Liver (tissue), 9 donors: ENCODE results near the gene C1orf174. TPM values are rescaled to one million over a fixed set of nuclear protein-coding genes. Genes with fewer than 3 reads are reported as not detected.

Source experiments
- DNase-seq: peaks from one replicate; pipeline ENCODE4 v3.0.0-alpha.2; 2017; ENCODE audit warnings: low spot score
- H3K27ac ChIP-seq, 2 donors: one replicate each; pipeline ENCODE4 v1.7.0; 2013; ENCODE audit warnings: inconsistent platforms in 2 of 2, low read length in 2 of 2, control low read depth in 1 of 2, low read depth in 1 of 2, mild to moderate bottlenecking in 1 of 2
- H3K27me3 ChIP-seq, 4 donors: one replicate each; pipeline versions ENCODE4 v1.6.1 to v1.7.0; 2013; ENCODE audit warnings: low read length in 3 of 4, inconsistent platforms in 1 of 4, mild to moderate bottlenecking in 1 of 4, moderate library complexity in 1 of 4; ENCODE audit not compliant: control insufficient read depth in 4 of 4, insufficient read depth in 4 of 4
- H3K36me3 ChIP-seq, 4 donors: one replicate each; pipeline versions ENCODE4 v1.6.1 to v1.7.0; 2013; ENCODE audit warnings: low read length in 3 of 4, mild to moderate bottlenecking in 3 of 4, low read depth in 1 of 4, moderate library complexity in 1 of 4; ENCODE audit not compliant: control insufficient read depth in 4 of 4, insufficient read depth in 3 of 4
- H3K4me1 ChIP-seq, 4 donors: one replicate each; pipeline versions ENCODE4 v1.6.1 to v1.7.0; 2013; ENCODE audit warnings: low read length in 3 of 4, mild to moderate bottlenecking in 3 of 4, moderate library complexity in 1 of 4; ENCODE audit not compliant: control insufficient read depth in 4 of 4, insufficient read depth in 4 of 4
- H3K4me3 ChIP-seq, 3 donors: one replicate each; pipeline versions ENCODE4 v1.6.1 to v1.7.0; 2013; ENCODE audit warnings: low read length in 3 of 3, control low read depth in 1 of 3, low read depth in 1 of 3, mild to moderate bottlenecking in 1 of 3
- H3K9ac ChIP-seq, 2 donors: one replicate each; pipeline ENCODE4 v1.7.0; 2013; ENCODE audit warnings: low read length in 2 of 2, mild to moderate bottlenecking in 2 of 2, moderate library complexity in 2 of 2, control low read depth in 1 of 2, low read depth in 1 of 2
- H3K9me3 ChIP-seq, 4 donors: one replicate each; pipeline versions ENCODE4 v1.6.1 to v1.7.0; 2013; ENCODE audit warnings: low read length in 3 of 4; ENCODE audit not compliant: control insufficient read depth in 4 of 4
- FOXA1 ChIP-seq: IDR thresholded peaks from 2 replicates; pipeline ENCODE4 v1.6.1; 2016; ENCODE audit warnings: antibody characterized with exemption
- FOXA2 ChIP-seq: IDR thresholded peaks from 2 replicates; pipeline ENCODE4 v1.6.1; 2016; ENCODE audit warnings: antibody characterized with exemption
- GABPA ChIP-seq, 2 donors: IDR thresholded peaks in 1 of 2; conservative IDR thresholded peaks in 1 of 2; 2 replicates each; pipeline ENCODE4 v1.6.1; 2016; ENCODE audit warnings: antibody characterized with exemption in 2 of 2, mild to moderate bottlenecking in 1 of 2, moderate library complexity in 1 of 2
- HNF4A ChIP-seq, 2 donors: conservative IDR thresholded peaks; 2 replicates each; pipeline ENCODE4 v1.6.1; 2016; ENCODE audit warnings: antibody characterized with exemption in 2 of 2, mild to moderate bottlenecking in 2 of 2
- HNF4G ChIP-seq: IDR thresholded peaks from 2 replicates; pipeline ENCODE4 v1.6.1; 2016; ENCODE audit warnings: antibody characterized with exemption
- JUND ChIP-seq, 2 donors: IDR thresholded peaks; 2 replicates each; pipeline ENCODE4 v1.6.1; 2016; ENCODE audit warnings: antibody characterized with exemption in 2 of 2
- RAD21 ChIP-seq, 2 donors: IDR thresholded peaks; 2 replicates each; pipeline ENCODE4 v1.6.1; 2016; ENCODE audit warnings: antibody characterized with exemption in 2 of 2, mild to moderate bottlenecking in 2 of 2
- WGBS: extraction: QIAGEN DNeasy Blood & Tissue Kit; methylation state at CpG from one replicate; pipeline ENCODE4 v1.1.7; 2013; 5-methylcytosine and 5-hydroxymethylcytosine counted together
- polyA plus RNA-seq, 2 donors: library from polyadenylated mRNA; stranded (reverse) in 1 of 2; unstranded in 1 of 2; fragments of 200-250 nt in 1 of 2; fragments of >200 nt in 1 of 2; fragmentation: Nextera tagmentation in 1 of 2; extraction: Ambion mirVana in 1 of 2; gene quantifications; one replicate each; pipeline versions ENCODE4 v1.2.1 to v1.2.3, GENCODE V29; 2013 to 2015
- total RNA-seq, 2 donors: library from RNA; depleted of rRNA; stranded (reverse); fragments of >200 nt; gene quantifications; one replicate each; pipeline ENCODE4 v1.2.3, GENCODE V29; 2014
- TF ChIP-seq, protein P1 (sequence below): IDR thresholded peaks from 2 replicates; pipeline ENCODE4 v1.6.1; 2016; ENCODE audit warnings: antibody characterized with exemption, mild to moderate bottlenecking
- TF ChIP-seq, protein P2 (sequence below): IDR thresholded peaks from 2 replicates; pipeline ENCODE4 v1.6.1; 2016; ENCODE audit warnings: antibody characterized with exemption
- donor health status: healthy.
- donor health status: healthy.
- donor health status: healthy.
- donor health status: healthy.
- donor health status: healthy.

C1orf174 gene
- total and polyA plus RNA-seq, 4 donors: 10.4 to 17.0 (median 13.8) TPM

DNA sequence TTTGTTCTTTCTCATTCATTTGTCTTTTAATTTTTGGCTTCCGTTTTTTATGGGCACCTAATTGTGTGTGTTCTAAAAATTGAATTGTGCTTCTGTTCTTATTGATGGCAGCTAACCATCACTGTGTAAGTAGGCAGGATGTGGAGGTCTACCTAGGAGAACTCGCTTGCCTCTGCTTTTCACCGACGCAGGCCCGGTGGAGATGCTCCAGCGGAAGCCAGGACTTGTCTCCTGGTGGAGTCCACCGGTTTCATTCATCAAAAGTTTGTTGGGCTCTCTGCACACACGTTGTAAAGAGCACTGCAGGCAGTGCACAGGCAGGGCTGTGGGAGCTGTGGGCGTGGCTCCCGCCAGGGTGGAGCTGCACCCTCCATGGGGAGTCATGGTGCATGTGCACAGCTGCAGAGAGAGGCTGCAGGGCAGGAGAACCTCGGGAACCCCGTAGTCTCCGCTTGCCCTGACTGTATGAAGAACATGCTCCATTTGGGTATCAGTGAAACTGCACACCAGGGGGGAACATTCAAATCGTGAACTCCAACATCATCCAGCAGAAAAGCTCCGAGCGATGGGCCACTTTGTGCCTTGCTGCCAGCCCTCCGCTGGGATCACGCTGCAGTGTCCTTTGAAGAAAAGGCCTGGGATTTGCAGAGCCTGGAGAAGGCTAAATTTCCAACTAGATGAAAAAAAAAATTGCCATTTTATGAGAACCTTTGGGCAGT, 6.0 kb upstream of the C1orf174 start:
- TF ChIP-seq FOXA2: no peak
- TF ChIP-seq HNF4A (conservative IDR thresholded peaks at IDR 0.05): no peak
- no peak for TF ChIP-seq GABPA (IDR thresholded peaks at IDR 0.05 in 1 of 2, conservative IDR thresholded peaks at IDR 0.05 in 1 of 2)
- TF ChIP-seq RAD21 (IDR thresholded peaks at IDR 0.05): no peak
- WGBS: 90% methylated on average over 18 of the region's 18 CpGs
- Histone ChIP-seq H3K4me3 (no peak overlapping the region), H3K9ac (no peak overlapping the region), H3K9me3 (no peaks in the 10 kb centered on the region), H3K36me3 (no peaks in the 10 kb centered on the region), H3K27ac (no peak overlapping the region), H3K27me3 (peaks cover 0 to 3% (median 0%) of the 10 kb centered on the region in 4 donors), H3K4me1 (peaks cover 9 to 38% (median 26%) of the 10 kb centered on the region in 4 donors)
- peak; percentile 46 for DNase-seq

DNA sequence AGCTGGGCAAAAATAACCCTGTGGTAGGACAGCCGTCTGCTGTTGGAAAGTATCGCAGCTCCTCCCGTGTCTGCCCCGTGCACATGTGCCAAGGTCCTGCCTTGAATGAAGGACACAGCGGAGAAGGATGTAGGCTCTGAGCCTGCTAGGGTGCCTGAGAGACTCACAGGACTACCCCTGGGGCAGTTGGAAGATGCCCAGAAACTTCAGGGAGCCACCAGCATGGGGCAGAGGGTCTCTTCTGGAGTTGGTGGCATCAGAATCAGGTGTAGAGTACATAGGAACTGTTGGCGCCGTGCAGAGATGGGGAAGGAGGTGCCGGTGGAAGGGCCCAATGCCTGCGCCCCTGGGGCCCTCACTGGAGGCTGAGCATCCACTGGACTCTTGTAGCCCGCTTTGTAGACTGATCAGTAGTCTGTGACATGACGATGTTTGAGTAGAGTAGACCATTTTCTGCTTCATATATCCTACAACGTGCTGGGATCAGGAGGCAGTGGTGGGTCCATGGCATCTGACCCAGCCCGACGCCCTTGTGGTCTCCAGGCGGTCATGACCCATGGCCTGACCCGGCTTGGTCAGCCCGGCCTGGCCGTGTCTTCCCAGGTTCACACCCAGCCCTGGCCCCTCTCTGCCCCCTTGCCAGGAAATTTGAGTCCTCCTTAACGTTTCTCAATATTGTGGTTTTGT, 5.3 kb upstream of the C1orf174 start:
- Histone ChIP-seq H3K4me1 (peaks cover 9 to 33% (median 26%) of the 10 kb centered on the region in 4 donors), H3K9me3 (no peaks in the 10 kb centered on the region), H3K27me3 (no peaks in the 10 kb centered on the region), H3K36me3 (no peaks in the 10 kb centered on the region), H3K4me3 (no peak overlapping the region), H3K9ac (no peak overlapping the region), H3K27ac (no peak overlapping the region)
- TF ChIP-seq, protein P1, sequence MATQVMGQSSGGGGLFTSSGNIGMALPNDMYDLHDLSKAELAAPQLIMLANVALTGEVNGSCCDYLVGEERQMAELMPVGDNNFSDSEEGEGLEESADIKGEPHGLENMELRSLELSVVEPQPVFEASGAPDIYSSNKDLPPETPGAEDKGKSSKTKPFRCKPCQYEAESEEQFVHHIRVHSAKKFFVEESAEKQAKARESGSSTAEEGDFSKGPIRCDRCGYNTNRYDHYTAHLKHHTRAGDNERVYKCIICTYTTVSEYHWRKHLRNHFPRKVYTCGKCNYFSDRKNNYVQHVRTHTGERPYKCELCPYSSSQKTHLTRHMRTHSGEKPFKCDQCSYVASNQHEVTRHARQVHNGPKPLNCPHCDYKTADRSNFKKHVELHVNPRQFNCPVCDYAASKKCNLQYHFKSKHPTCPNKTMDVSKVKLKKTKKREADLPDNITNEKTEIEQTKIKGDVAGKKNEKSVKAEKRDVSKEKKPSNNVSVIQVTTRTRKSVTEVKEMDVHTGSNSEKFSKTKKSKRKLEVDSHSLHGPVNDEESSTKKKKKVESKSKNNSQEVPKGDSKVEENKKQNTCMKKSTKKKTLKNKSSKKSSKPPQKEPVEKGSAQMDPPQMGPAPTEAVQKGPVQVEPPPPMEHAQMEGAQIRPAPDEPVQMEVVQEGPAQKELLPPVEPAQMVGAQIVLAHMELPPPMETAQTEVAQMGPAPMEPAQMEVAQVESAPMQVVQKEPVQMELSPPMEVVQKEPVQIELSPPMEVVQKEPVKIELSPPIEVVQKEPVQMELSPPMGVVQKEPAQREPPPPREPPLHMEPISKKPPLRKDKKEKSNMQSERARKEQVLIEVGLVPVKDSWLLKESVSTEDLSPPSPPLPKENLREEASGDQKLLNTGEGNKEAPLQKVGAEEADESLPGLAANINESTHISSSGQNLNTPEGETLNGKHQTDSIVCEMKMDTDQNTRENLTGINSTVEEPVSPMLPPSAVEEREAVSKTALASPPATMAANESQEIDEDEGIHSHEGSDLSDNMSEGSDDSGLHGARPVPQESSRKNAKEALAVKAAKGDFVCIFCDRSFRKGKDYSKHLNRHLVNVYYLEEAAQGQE: no peak
- DNase-seq: no peak
- WGBS: 93% methylated on average over 19 of the region's 19 CpGs

DNA sequence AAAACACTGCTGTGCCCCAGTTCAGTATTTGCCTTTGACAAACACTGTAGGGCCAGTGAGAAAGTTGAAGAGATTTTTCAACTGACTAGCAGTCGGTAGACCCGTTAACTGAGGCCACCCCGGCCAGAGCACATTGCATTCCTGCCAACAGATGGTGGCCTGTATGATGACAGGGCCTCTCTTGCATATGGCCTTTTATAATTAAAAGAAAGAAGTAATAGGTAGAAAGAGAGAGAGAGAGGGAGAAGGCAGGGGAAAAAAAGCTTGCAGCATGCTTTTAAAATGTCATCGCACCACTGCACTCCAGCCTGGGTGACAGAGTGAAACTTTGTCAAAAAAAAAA, 4.7 kb upstream of the C1orf174 start:
- DNase-seq: no peak
- Histone ChIP-seq H3K27ac (no peak overlapping the region), H3K9ac (no peak overlapping the region), H3K27me3 (no peaks in the 10 kb centered on the region), H3K9me3 (no peaks in the 10 kb centered on the region), H3K4me1 (peaks cover 9 to 33% (median 26%) of the 10 kb centered on the region in 4 donors), H3K36me3 (no peaks in the 10 kb centered on the region), H3K4me3 (no peak overlapping the region)
- 91% methylated on average over 4 of the region's 4 CpGs for WGBS
- TF ChIP-seq HNF4G (no peak), FOXA1 (no peak), JUND (IDR thresholded peaks at IDR 0.05) (no peak), RAD21 (IDR thresholded peaks at IDR 0.05) (no peak)
- TF ChIP-seq, protein P2, sequence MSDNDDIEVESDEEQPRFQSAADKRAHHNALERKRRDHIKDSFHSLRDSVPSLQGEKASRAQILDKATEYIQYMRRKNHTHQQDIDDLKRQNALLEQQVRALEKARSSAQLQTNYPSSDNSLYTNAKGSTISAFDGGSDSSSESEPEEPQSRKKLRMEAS: no peak
